Measurements from ENCODE around the gene ZDHHC14.

The ZDHHC14 gene

DNA sequence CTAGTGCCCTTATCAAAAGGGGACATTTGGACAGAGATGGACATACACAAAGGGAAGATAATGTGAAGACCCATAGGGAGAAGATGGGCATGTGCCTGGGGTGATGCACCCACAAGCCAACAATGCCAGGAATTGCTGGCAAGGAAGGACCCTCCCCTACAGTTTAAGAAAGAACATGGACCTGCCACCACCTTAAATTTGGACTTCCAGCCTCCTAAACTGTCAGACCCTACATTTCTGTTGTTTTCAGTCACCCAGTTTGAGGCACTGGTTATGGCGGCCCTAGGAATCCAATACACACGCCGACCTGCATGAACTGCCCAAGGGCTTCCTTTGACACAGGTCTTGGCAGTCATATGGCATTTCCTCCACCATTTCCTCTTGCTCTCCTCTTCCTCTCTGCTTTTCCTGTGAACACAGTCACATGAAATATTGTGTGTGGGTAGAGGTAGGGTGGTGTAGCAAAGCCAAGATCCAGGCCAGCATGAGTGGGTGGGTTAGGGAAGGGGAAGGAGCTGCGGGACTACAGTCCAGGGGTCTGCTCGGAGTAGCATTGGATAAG is 115.6 kb downstream of the ZDHHC14 start:
- no peak for TF ChIP-seq CTCF (IDR thresholded peaks at IDR 0.05; ENCODE audit: insufficient read depth, low read length, poor library complexity, severe bottlenecking)
- TF ChIP-seq EZH2phosphoT487 (conservative IDR thresholded peaks at IDR 0.05; ENCODE audit: low read length), result no peak

DNA sequence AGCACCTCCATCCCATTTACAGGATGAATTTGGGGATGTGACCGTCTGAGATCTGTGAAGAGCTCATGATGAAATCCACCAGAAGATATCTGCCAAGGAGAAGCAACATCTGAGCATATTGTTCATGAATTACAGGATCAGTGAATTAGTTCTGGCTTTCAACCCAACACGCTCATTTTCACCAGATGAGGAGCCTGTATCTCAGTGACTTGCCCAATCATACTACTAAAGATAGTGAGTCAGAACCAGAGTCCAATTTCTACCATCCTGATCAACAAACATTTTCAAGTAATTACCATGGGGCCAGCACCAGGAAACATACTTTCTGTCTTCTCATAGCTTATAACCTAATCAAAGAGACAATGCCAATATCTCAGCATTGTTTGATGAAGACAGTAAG is 116.6 kb downstream of the ZDHHC14 start:
- no peaks in the 10 kb centered on the region for H4K20me1 ChIP-seq (ENCODE audit: low read depth, low read length)
- no peaks in the 10 kb centered on the region for H3K27me3 ChIP-seq (ENCODE audit: low read length)
- TF ChIP-seq EZH2phosphoT487 (conservative IDR thresholded peaks at IDR 0.05; ENCODE audit: low read length), result no peak
- no peak for TF ChIP-seq CTCF (IDR thresholded peaks at IDR 0.05; ENCODE audit: insufficient read depth, low read length, poor library complexity, severe bottlenecking)
- H3K4me2 ChIP-seq (ENCODE audit: low read depth, low read length, poor library complexity, severe bottlenecking), result no peak overlapping the region
- no peaks in the 10 kb centered on the region for H3F3A ChIP-seq (ENCODE audit: insufficient read depth)
- H3K9me3 ChIP-seq (ENCODE audit: insufficient read depth, low read length), result no peaks in the 10 kb centered on the region
- H3K9me2 ChIP-seq (replicated peaks; ENCODE audit: insufficient read depth, low read length), result no peaks in the 10 kb centered on the region
- H2AFZ ChIP-seq (ENCODE audit: low read depth, low read length, severe bottlenecking), result no peak overlapping the region
- no peak overlapping the region for H3K9ac ChIP-seq (ENCODE audit: low read length)
- H3K36me3 ChIP-seq (ENCODE audit: low read length), result no peaks in the 10 kb centered on the region
- H3K79me2 ChIP-seq (ENCODE audit: insufficient read depth, low read length), result no peaks in the 10 kb centered on the region
- no peak overlapping the region for H3K4me3 ChIP-seq (ENCODE audit: insufficient read depth, low read length, poor library complexity, severe bottlenecking)
- H3K27ac ChIP-seq (ENCODE audit: low read depth, low read length), result no peak overlapping the region

More for the DNA sequence above, 115.6 kb downstream of the ZDHHC14 start:
- no peaks in the 10 kb centered on the region for H3K9me3 ChIP-seq (ENCODE audit: insufficient read depth, low read length)
- no peak overlapping the region for H2AFZ ChIP-seq (ENCODE audit: low read depth, low read length, severe bottlenecking)
- H3K27ac ChIP-seq (ENCODE audit: low read depth, low read length), result no peak overlapping the region
- no peaks in the 10 kb centered on the region for H3K79me2 ChIP-seq (ENCODE audit: insufficient read depth, low read length)
- H3K36me3 ChIP-seq (ENCODE audit: low read length), result no peaks in the 10 kb centered on the region
- H3K4me3 ChIP-seq (ENCODE audit: insufficient read depth, low read length, poor library complexity, severe bottlenecking), result no peak overlapping the region
- H3K4me2 ChIP-seq (ENCODE audit: low read depth, low read length, poor library complexity, severe bottlenecking), result no peak overlapping the region
- no peaks in the 10 kb centered on the region for H3K27me3 ChIP-seq (ENCODE audit: low read length)
- no peaks in the 10 kb centered on the region for H3K9me2 ChIP-seq (replicated peaks; ENCODE audit: insufficient read depth, low read length)
- no peaks in the 10 kb centered on the region for H4K20me1 ChIP-seq (ENCODE audit: low read depth, low read length)
- no peaks in the 10 kb centered on the region for H3F3A ChIP-seq (ENCODE audit: insufficient read depth)
- H3K9ac ChIP-seq (ENCODE audit: low read length), result no peak overlapping the region

GRCh38 chr6:157498817-157499216 is 117.8 kb downstream of the ZDHHC14 start:
- H3K4me2 ChIP-seq (ENCODE audit: low read depth, low read length, poor library complexity, severe bottlenecking), result no peak overlapping the region

More at GRCh38 chr6:157498817-157499216, 117.8 kb downstream of the ZDHHC14 start:
- Histone ChIP-seq H3K27ac (ENCODE audit: low read depth, low read length) (no peak overlapping the region), H3K27me3 (ENCODE audit: low read length) (no peaks in the 10 kb centered on the region), H3K9me3 (ENCODE audit: insufficient read depth, low read length) (no peaks in the 10 kb centered on the region), H3K9me2 (replicated peaks; ENCODE audit: insufficient read depth, low read length) (no peaks in the 10 kb centered on the region), H3K9ac (ENCODE audit: low read length) (no peak overlapping the region), H3K4me3 (ENCODE audit: insufficient read depth, low read length, poor library complexity, severe bottlenecking) (no peak overlapping the region), H3K36me3 (ENCODE audit: low read length) (no peaks in the 10 kb centered on the region), H4K20me1 (ENCODE audit: low read depth, low read length) (no peaks in the 10 kb centered on the region), H3F3A (ENCODE audit: insufficient read depth) (no peaks in the 10 kb centered on the region), H2AFZ (ENCODE audit: low read depth, low read length, severe bottlenecking) (no peak overlapping the region), H3K79me2 (ENCODE audit: insufficient read depth, low read length) (no peaks in the 10 kb centered on the region)
- TF ChIP-seq EZH2phosphoT487 (conservative IDR thresholded peaks at IDR 0.05; ENCODE audit: low read length) (no peak), CTCF (IDR thresholded peaks at IDR 0.05; ENCODE audit: insufficient read depth, low read length, poor library complexity, severe bottlenecking) (no peak)
